ENCODE data around the gene HELZ. TPM values are rescaled to one million over a fixed set of nuclear protein-coding genes. Genes with fewer than 3 reads are reported as not detected.

HELZ gene
- total and polyA plus RNA-seq, 2 donors from 2014 or later = 2.8 to 58.8 TPM

DNA sequence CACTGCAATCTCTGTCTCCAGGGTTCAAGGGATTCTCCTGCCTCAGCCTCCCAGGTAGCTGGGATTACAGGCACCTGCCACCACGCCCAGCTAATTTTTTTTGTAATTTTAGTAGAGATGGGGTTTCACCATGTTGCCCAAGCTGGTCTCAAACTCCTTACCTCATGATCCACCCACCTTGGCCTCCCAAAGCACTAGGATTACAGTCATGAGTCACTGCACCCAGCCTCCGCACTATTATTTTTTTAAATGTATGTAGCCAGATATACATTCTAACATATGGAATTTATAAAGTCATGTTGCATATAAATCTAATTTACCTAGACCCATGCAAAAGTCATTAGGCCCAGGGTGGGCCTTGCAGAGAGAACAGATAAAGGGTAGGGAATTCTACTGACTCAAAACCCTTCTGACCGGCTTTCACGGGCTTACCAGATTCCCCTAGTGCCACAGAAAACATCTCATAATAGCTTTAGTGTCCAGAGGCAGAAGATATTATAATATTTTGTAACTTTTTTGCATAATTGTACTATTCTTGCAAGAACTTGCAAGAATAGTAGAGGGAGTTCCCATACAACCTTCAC lies 20.5 kb upstream of the HELZ start:
- FAIRE-seq = no peak
- TF ChIP-seq, protein P1, sequence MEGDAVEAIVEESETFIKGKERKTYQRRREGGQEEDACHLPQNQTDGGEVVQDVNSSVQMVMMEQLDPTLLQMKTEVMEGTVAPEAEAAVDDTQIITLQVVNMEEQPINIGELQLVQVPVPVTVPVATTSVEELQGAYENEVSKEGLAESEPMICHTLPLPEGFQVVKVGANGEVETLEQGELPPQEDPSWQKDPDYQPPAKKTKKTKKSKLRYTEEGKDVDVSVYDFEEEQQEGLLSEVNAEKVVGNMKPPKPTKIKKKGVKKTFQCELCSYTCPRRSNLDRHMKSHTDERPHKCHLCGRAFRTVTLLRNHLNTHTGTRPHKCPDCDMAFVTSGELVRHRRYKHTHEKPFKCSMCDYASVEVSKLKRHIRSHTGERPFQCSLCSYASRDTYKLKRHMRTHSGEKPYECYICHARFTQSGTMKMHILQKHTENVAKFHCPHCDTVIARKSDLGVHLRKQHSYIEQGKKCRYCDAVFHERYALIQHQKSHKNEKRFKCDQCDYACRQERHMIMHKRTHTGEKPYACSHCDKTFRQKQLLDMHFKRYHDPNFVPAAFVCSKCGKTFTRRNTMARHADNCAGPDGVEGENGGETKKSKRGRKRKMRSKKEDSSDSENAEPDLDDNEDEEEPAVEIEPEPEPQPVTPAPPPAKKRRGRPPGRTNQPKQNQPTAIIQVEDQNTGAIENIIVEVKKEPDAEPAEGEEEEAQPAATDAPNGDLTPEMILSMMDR (IDR thresholded peaks at IDR 0.05; ENCODE audit: borderline replicate concordance, extremely low read depth, insufficient read depth) = no peak
- DNase-seq = no peak

DNA sequence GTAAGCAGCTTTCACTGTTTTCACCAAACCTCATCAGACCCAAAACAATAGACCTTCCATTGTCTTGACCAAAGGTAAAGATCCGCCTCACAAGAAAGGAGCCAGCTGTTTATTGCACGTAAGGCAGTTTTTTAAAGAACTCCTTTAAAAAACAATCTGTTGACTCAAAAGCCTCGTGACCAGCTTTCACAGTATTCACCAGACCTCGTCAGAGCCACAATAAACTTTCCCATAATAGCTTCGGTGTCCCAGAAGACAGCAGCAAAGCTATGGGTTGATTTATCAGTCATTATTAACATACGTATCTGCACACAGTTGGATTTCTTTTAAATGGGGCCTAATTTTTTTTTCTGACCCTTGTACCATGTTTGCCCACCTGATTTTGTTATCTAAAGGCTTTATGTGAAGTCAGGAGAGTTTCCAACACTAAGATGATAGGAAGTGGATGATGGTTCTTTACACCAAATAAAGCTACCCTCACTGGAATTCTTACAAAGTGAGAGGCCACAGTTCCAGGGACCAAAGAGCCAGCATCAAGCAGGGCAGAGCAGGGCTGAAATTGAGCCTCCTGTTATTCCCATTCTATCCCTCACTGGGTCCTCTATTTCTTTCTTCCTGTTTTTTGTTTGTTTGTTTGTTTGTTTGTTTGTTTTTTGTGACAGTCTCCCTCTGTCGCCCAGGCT lies 17.6 kb upstream of the HELZ start:
- Histone ChIP-seq H3K4me1 (ENCODE audit: control insufficient read depth in 2 of 3, insufficient read depth in 2 of 3, low read depth in 1 of 3, low read length in 3 of 3) (peaks cover 0 to under 1% (median 0%) of the 10 kb centered on the region in 3 donors), H3K9ac (ENCODE audit: low read length in 3 of 3) (no peak overlapping the region), H3K9me3 (ENCODE audit: control insufficient read depth in 2 of 3, insufficient read depth in 1 of 3, low read length in 3 of 3) (no peaks in the 10 kb centered on the region), H3K27ac (ENCODE audit: low read depth in 2 of 2, low read length in 2 of 2) (no peak overlapping the region), H3K27me3 (ENCODE audit: control insufficient read depth, insufficient read depth, low read length) (no peaks in the 10 kb centered on the region), H3K4me3 (ENCODE audit: low read length in 3 of 3) (no peak overlapping the region), H3K36me3 (ENCODE audit: control insufficient read depth in 2 of 3, insufficient read depth in 3 of 3, low read length in 3 of 3) (no peaks in the 10 kb centered on the region)
- intact Hi-C loops (cut with DNase I) = no loop called here
- no peak for FAIRE-seq
- DNase-seq = no peak
- TF ChIP-seq, protein P1 (IDR thresholded peaks at IDR 0.05; ENCODE audit: borderline replicate concordance, extremely low read depth, insufficient read depth) = no peak

More for the DNA sequence above, 20.5 kb upstream of the HELZ start:
- Histone ChIP-seq H3K9ac (ENCODE audit: low read length in 3 of 3) (no peak overlapping the region), H3K4me3 (ENCODE audit: low read length in 3 of 3) (no peak overlapping the region), H3K27ac (ENCODE audit: low read depth in 2 of 2, low read length in 2 of 2) (no peak overlapping the region), H3K36me3 (ENCODE audit: control insufficient read depth in 2 of 3, insufficient read depth in 3 of 3, low read length in 3 of 3) (no peaks in the 10 kb centered on the region), H3K27me3 (ENCODE audit: control insufficient read depth, insufficient read depth, low read length) (no peaks in the 10 kb centered on the region), H3K4me1 (ENCODE audit: control insufficient read depth in 2 of 3, insufficient read depth in 2 of 3, low read depth in 1 of 3, low read length in 3 of 3) (no peaks in the 10 kb centered on the region), H3K9me3 (ENCODE audit: control insufficient read depth in 2 of 3, insufficient read depth in 1 of 3, low read length in 3 of 3) (no peaks in the 10 kb centered on the region)
- intact Hi-C loops (cut with DNase I) = no loop called here

DNA sequence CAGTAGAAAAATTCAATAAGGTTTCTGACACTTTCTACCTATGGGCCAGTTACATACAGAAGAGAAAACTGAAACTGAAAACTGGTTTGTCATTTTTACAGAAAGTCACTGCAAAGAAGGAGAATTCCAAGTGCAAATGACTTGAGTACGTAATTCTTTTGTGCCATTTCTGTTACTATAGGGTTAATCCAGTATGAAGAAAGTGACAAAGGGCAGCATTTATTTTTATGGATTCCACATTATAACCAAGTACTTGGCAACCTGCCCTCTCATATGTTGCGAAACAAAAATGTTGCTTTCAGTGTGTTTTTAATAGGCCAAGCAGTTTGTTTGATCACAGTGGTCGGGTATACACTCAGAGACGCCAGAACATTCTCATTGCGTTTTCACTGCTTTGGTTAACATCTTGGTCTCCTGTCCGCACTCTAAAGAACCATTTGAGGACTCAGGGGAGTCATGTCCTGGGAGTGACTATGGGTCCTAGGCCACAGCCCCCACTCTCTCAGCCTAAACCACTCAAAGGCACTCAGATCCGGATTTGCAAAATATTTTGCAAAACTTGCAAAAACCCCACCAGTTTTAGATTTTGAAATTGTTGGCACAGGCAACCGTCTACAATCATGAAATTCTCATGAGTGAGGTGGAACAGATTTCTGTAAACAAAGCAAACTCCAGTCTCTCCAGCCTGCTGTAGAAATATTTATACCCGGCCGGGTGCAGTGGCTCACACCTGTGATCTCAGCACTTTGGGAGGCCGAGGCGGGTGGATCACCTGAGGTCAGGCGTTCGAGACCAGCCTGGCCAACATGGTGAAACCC lies 15.4 kb upstream of the HELZ start:
- Histone ChIP-seq H3K4me1 (ENCODE audit: control insufficient read depth in 2 of 3, insufficient read depth in 2 of 3, low read depth in 1 of 3, low read length in 3 of 3) (peaks cover 0 to 2% (median 0%) of the 10 kb centered on the region in 3 donors), H3K27ac (ENCODE audit: low read depth in 2 of 2, low read length in 2 of 2) (peak overlapping the region in 1 of 2 donors; percentile 39), H3K36me3 (ENCODE audit: control insufficient read depth in 2 of 3, insufficient read depth in 3 of 3, low read length in 3 of 3) (no peaks in the 10 kb centered on the region), H3K4me3 (ENCODE audit: low read length in 3 of 3) (no peak overlapping the region), H3K27me3 (ENCODE audit: control insufficient read depth, insufficient read depth, low read length) (no peaks in the 10 kb centered on the region), H3K9ac (ENCODE audit: low read length in 3 of 3) (no peak overlapping the region), H3K9me3 (ENCODE audit: control insufficient read depth in 2 of 3, insufficient read depth in 1 of 3, low read length in 3 of 3) (no peaks in the 10 kb centered on the region)
- FAIRE-seq (no peak), DNase-seq (peak in 2 of 5 donors; percentile 40 to 64)
- intact Hi-C loops (cut with DNase I) = no loop called here
- TF ChIP-seq, protein P1 (IDR thresholded peaks at IDR 0.05; ENCODE audit: borderline replicate concordance, extremely low read depth, insufficient read depth) = no peak

Measured in kidney (tissue), 14 donors.